ENCODE results near the gene IRF4.
"Not testable (repeated sequence)": the region's sequence is repeated elsewhere in the genome, so short reads cannot be mapped to it uniquely, and the experiment has no call there.

The IRF4 gene

GRCh38 chr6:367891-368630, 23.5 kb upstream of the IRF4 start:
- no peak for DNase-seq (ENCODE audit: low read depth)
- TF ChIP-seq POLR2A (IDR thresholded peaks at IDR 0.05; ENCODE audit: extremely low read depth, insufficient read length) (no peak), CTCF (IDR thresholded peaks at IDR 0.05; ENCODE audit: low read depth, low read length) (no peak), MYC (IDR thresholded peaks at IDR 0.05; ENCODE audit: low read depth, low read length) (no peak)
- TF ChIP-seq, protein P1, sequence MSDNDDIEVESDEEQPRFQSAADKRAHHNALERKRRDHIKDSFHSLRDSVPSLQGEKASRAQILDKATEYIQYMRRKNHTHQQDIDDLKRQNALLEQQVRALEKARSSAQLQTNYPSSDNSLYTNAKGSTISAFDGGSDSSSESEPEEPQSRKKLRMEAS (IDR thresholded peaks at IDR 0.05; ENCODE audit: low read depth, low read length): no peak

GRCh38 chr6:369559-370431, 21.8 kb upstream of the IRF4 start:
- H3K4me3 ChIP-seq (ENCODE audit: low read depth, low read length): no peak overlapping the region
- TF ChIP-seq CTCF (IDR thresholded peaks at IDR 0.05; ENCODE audit: low read depth, low read length): no peak
- TF ChIP-seq, protein P1 (IDR thresholded peaks at IDR 0.05; ENCODE audit: low read depth, low read length): no peak
- no peak for TF ChIP-seq MYC (IDR thresholded peaks at IDR 0.05; ENCODE audit: low read depth, low read length)

More at GRCh38 chr6:367891-368630, 23.5 kb upstream of the IRF4 start:
- no peak overlapping the region for H3K4me3 ChIP-seq (ENCODE audit: low read depth, low read length)

GRCh38 chr6:370555-370954, 21.0 kb upstream of the IRF4 start:
- H3K4me3 ChIP-seq (ENCODE audit: low read depth, low read length): no peak overlapping the region
- no peak for TF ChIP-seq CTCF (IDR thresholded peaks at IDR 0.05; ENCODE audit: low read depth, low read length)
- TF ChIP-seq MYC (IDR thresholded peaks at IDR 0.05; ENCODE audit: low read depth, low read length): no peak
- no peak for TF ChIP-seq POLR2A (IDR thresholded peaks at IDR 0.05; ENCODE audit: extremely low read depth, insufficient read length)
- TF ChIP-seq, protein P1 (IDR thresholded peaks at IDR 0.05; ENCODE audit: low read depth, low read length): no peak
- DNase-seq (ENCODE audit: low read depth): no peak

More at GRCh38 chr6:369559-370431, 21.8 kb upstream of the IRF4 start:
- no peak for DNase-seq (ENCODE audit: low read depth)

GRCh38 chr6:371851-372250, 19.7 kb upstream of the IRF4 start:
- H3K4me3 ChIP-seq (ENCODE audit: low read depth, low read length); DNase-seq (ENCODE audit: low read depth): not testable (repeated sequence)

DNA sequence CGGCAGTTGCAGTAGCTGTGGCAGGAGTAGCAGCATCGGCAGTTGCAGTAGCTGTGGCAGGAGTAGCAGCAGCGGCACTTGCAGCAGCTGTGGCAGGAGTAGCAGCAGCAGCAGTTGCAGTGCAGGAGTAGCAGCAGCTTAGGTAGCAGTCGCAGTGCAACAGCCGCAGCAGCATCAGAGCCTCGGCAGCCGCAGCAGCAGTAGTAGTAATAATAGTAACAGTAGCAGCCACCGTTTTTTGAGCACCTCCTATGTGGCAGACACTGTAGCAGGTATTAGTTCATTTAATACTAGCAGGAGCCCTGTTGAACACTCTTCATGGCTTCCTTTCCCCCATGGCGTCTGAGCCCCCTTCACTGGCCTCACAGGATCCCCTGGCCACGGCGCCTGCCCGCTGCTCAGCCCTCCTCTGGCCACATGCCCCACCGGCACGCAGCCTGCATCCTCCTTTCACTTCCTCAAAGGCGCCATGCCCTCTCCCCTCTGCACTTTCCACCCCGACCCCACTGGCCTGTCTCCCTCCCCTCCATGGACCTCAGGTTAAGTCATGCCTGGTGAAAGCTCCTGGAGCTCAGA, 19.1 kb upstream of the IRF4 start:
- peak; percentile 65 for DNase-seq (ENCODE audit: low read depth)
- TF ChIP-seq MYC (IDR thresholded peaks at IDR 0.05; ENCODE audit: low read depth, low read length) (no peak), CTCF (IDR thresholded peaks at IDR 0.05; ENCODE audit: low read depth, low read length) (no peak), POLR2A (IDR thresholded peaks at IDR 0.05; ENCODE audit: extremely low read depth, insufficient read length) (no peak)
- TF ChIP-seq, protein P1 (IDR thresholded peaks at IDR 0.05; ENCODE audit: low read depth, low read length): no peak
- H3K4me3 ChIP-seq (ENCODE audit: low read depth, low read length): no peak overlapping the region

GRCh38 chr6:373031-373430, 18.5 kb upstream of the IRF4 start:
- DNase-seq (ENCODE audit: low read depth): no peak
- no peak for TF ChIP-seq MYC (IDR thresholded peaks at IDR 0.05; ENCODE audit: low read depth, low read length)
- H3K4me3 ChIP-seq (ENCODE audit: low read depth, low read length): no peak overlapping the region

All from NB4 (cell line).